MCF 10A (cell line): ENCODE data around the gene KLHL26. TPM values are rescaled to one million over a fixed set of nuclear protein-coding genes. Genes with fewer than 3 reads are reported as not detected.

Experiments
- BruUV-seq: library from RNA; stranded (reverse); fragments of 400-500 nt; replicated peaks from 2 replicates; lab custom pipeline; 2021; lab: Mats Ljungman, UMichigan
- CTCF ChIA-PET: fragments of 300-600 bp; sonication (Branson Sonifier 250); formaldehyde crosslinking; extraction: SDS; loops from one replicate; lab custom pipeline; 2021; ENCODE audit warnings: antibody characterized with exemption, inconsistent platforms; lab: Yijun Ruan, JAX
- POLR2A ChIA-PET: fragments of 300-600, 350-650 bp; sonication (Branson Sonifier 250); formaldehyde crosslinking; extraction: SDS; loops from one replicate; lab custom pipeline; 2020; ENCODE audit warnings: antibody characterized with exemption, inconsistent platforms; lab: Yijun Ruan, JAX
- DNase-seq: peaks from one replicate; pipeline ENCODE4 v3.0.0-alpha.2; 2018; ENCODE audit not compliant: unreplicated experiment
- H3K27ac Mint-ChIP-seq: one replicate; pipeline ENCODE4 v1.8.0; 2022; ENCODE audit warnings: mild to moderate bottlenecking, low read depth, mixed read lengths; ENCODE audit not compliant: unreplicated experiment
- H3K27me3 Mint-ChIP-seq: one replicate; pipeline ENCODE4 v1.8.0; 2022; ENCODE audit warnings: mixed read lengths; ENCODE audit not compliant: insufficient read depth, unreplicated experiment
- H3K36me3 Mint-ChIP-seq: one replicate; pipeline ENCODE4 v1.8.0; 2022; ENCODE audit warnings: mild to moderate bottlenecking, moderate library complexity, mixed read lengths; ENCODE audit not compliant: insufficient read depth, unreplicated experiment
- H3K4me1 Mint-ChIP-seq: one replicate; pipeline ENCODE4 v1.8.0; 2022; ENCODE audit warnings: mixed read lengths; ENCODE audit not compliant: insufficient read depth, unreplicated experiment
- H3K4me3 Mint-ChIP-seq: one replicate; pipeline ENCODE4 v1.8.0; 2022; ENCODE audit warnings: mild to moderate bottlenecking, moderate library complexity, mixed read lengths; ENCODE audit not compliant: unreplicated experiment
- H3K9me3 Mint-ChIP-seq: one replicate; pipeline ENCODE4 v1.8.0; 2022; ENCODE audit warnings: mixed read lengths; ENCODE audit not compliant: unreplicated experiment
- intact Hi-C: fragments of 100-400 bp; cut with micrococcal nuclease; formaldehyde crosslinking; loops from 2 replicates; pipeline ENCODE4 v1.14.1; 2022
- total RNA-seq: library from RNA; stranded (reverse); gene quantifications from 2 replicates; pipeline ENCODE4 v1.2.3, GENCODE V29; 2022
- TF ChIP-seq, protein P1 (sequence below): fragments of 200-600 bp; IDR thresholded peaks from one replicate; pipeline ENCODE4 v1.8.0; 2022; ENCODE audit warnings: antibody characterized with exemption, mild to moderate bottlenecking; ENCODE audit not compliant: unreplicated experiment

Gene KLHL26
- total RNA-seq, 1 experiment from 2014 or later, result 6.6 TPM

DNA sequence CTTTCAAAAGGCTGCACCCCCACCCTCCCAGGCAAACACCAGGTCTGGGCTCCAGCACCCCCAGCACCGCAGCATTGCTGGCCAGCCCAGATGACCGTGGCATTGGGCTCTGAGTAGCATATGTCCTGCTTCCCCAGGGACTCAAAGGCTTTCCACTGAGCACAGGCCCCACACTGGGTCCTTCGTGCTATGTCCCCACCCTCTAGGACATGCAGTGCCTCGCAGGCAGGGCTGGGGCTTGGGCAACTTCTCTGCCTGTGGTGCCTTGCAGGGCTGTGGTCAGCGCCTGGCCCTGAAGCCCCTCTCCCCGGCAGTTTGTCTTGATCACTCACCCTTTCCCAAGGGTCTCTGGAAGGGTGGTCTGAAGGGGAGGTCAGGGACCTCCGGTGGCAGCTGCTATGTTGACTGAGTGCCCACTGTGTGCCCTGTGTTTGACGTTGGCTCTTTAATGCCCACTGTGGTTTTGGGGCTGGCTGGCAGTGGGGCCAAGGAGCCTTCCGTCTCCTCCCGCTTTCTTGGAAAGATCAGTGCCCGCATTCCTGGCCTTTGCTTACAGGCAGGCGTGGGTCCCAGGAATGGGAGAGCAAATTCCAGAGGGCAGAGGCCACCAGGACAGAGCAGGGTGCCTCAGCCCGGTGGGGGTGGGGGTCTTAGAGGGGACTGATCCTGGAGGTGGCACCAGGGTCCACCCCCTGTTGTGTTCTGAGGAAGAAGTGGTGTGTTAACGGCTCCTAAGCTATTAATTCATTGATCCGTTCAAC, 26.3 kb downstream of the KLHL26 start:
- TF ChIP-seq, protein P1, sequence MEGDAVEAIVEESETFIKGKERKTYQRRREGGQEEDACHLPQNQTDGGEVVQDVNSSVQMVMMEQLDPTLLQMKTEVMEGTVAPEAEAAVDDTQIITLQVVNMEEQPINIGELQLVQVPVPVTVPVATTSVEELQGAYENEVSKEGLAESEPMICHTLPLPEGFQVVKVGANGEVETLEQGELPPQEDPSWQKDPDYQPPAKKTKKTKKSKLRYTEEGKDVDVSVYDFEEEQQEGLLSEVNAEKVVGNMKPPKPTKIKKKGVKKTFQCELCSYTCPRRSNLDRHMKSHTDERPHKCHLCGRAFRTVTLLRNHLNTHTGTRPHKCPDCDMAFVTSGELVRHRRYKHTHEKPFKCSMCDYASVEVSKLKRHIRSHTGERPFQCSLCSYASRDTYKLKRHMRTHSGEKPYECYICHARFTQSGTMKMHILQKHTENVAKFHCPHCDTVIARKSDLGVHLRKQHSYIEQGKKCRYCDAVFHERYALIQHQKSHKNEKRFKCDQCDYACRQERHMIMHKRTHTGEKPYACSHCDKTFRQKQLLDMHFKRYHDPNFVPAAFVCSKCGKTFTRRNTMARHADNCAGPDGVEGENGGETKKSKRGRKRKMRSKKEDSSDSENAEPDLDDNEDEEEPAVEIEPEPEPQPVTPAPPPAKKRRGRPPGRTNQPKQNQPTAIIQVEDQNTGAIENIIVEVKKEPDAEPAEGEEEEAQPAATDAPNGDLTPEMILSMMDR, result no peak
- H3K27ac Mint-ChIP-seq, result no peak overlapping the region
- no TSS peak for BruUV-seq
- H3K9me3 Mint-ChIP-seq, result no peaks in the 10 kb centered on the region
- no peak for DNase-seq
- ChIA-PET POLR2A (no interaction called here), CTCF (no interaction called here)
- peaks cover 6% of the 10 kb centered on the region for H3K4me1 Mint-ChIP-seq
- H3K36me3 Mint-ChIP-seq, result peaks cover 15% of the 10 kb centered on the region
- H3K27me3 Mint-ChIP-seq, result peaks cover under 1% of the 10 kb centered on the region
- no peak overlapping the region for H3K4me3 Mint-ChIP-seq
- intact Hi-C loops, result no loop called here

DNA sequence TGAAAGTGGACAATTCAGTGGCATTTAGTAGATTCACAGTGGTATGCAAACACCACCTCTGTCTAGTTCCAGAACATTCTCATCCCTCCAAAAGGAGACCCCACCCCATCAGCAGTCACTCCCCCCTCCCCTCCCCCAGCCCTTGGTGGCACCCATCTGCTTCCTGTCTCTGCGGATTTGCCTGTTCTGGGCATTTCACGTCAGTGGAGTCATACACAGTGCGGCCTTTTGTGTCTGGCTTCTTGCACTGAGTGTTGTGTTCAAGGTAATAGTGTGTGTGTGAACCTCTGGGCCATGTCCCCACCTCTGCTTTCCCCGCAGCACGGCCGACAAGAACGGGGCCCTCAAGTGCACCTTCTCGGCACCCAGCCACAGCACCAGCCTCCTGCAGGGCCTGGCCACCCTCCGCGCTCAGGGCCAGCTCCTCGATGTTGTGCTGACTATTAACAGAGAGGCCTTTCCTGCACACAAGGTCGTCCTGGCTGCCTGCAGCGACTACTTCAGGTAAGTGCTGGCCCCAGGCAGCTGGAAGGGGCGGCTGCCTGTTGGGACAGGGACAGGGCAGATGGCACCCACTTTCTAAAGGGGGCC, 27.2 kb downstream of the KLHL26 start:
- Mint-ChIP-seq H3K27ac (no peak overlapping the region), H3K27me3 (no peaks in the 10 kb centered on the region)
- BruUV-seq, result no TSS peak

DNA sequence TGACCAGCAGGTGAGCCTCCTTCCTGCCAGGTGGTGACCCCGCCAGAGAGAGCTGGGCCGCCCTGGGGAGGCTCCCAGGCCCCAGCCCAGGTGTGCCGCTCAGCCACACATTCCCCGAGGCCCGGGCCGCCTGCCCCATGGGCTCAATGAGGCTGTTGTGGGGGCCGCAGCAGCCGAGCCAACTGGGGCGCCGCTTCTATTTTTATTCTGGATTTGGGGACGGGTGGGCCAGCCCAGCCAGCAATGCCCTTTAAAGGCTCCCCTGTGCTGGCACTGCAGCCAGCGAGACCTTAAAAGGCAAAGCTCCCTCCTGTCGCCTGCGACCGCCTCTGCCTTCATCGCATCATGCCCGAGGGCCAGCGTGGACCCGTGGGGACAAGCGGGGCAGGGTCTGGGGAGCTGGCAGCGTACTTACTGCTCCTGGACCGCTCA, 29.0 kb downstream of the KLHL26 start:
- intact Hi-C loops, result no loop called here
- H3K27me3 Mint-ChIP-seq, result no peaks in the 10 kb centered on the region
- POLR2A ChIA-PET, result no interaction called here
- no peak overlapping the region for H3K4me3 Mint-ChIP-seq
- no TSS peak for BruUV-seq
- no peak overlapping the region for H3K27ac Mint-ChIP-seq
- peaks cover 21% of the 10 kb centered on the region for H3K36me3 Mint-ChIP-seq
- no peaks in the 10 kb centered on the region for H3K4me1 Mint-ChIP-seq
- TF ChIP-seq, protein P1, result no peak
- DNase-seq, result no peak
- H3K9me3 Mint-ChIP-seq, result no peaks in the 10 kb centered on the region
- CTCF ChIA-PET, result interaction anchor here (1.1 kb wide), 1 partner anchor 19 kb away, joined by 3 read pairs; no protein-coding TSS in a partner anchor

More for the DNA sequence above, 27.2 kb downstream of the KLHL26 start:
- Mint-ChIP-seq H3K4me1 (no peaks in the 10 kb centered on the region), H3K4me3 (no peak overlapping the region), H3K9me3 (no peaks in the 10 kb centered on the region), H3K36me3 (peaks cover 10% of the 10 kb centered on the region)
- ChIA-PET CTCF (interaction anchor here (1.1 kb wide), 1 partner anchor 147 kb away, joined by 3 read pairs; no protein-coding TSS in a partner anchor), POLR2A (no interaction called here)
- intact Hi-C loops, result no loop called here
- DNase-seq, result no peak
- TF ChIP-seq, protein P1, result no peak

DNA sequence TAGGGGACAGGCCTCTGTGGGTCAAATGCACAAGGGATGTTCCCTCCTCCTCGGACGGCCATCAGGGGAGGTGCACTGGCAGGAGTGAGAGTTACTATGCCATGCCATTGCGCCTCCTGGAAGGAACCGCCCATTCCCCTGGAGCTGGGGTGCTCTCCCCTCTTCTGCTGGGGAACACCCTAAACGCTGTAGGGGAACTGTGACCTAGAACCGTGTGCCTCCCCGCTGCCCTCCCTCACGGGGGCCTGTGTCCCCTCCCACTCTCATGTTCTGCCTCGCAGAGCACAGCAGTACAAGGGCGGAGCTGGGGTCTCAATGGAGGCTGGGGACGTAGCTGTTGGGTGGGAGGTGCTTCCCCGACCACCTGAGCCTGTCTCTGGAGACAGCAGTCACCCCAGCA, 29.5 kb downstream of the KLHL26 start:
- no peak for DNase-seq
- H3K27ac Mint-ChIP-seq, result no peak overlapping the region
- intact Hi-C loops, result no loop called here
- no peak overlapping the region for H3K4me3 Mint-ChIP-seq
- no peaks in the 10 kb centered on the region for H3K4me1 Mint-ChIP-seq
- ChIA-PET POLR2A (interaction anchor here (0.6 kb wide), 1 partner anchor 11 kb away, joined by 4 read pairs; no protein-coding TSS in a partner anchor), CTCF (interaction anchor here (1.1 kb wide), 1 partner anchor 19 kb away, joined by 3 read pairs; no protein-coding TSS in a partner anchor)
- TF ChIP-seq, protein P1, result no peak
- no peaks in the 10 kb centered on the region for H3K9me3 Mint-ChIP-seq
- H3K36me3 Mint-ChIP-seq, result peaks cover 24% of the 10 kb centered on the region
- no TSS peak for BruUV-seq
- H3K27me3 Mint-ChIP-seq, result no peaks in the 10 kb centered on the region
